Panc1 (cell line): ENCODE measurements around the gene CEP41. TPM values are rescaled to one million over a fixed set of nuclear protein-coding genes. Genes with fewer than 3 reads are reported as not detected.

ENCODE experiments used
- ATAC-seq: fragments of 200-7000 bp; cut with Tn5 transposase; 2 replicates; pipeline ENCODE4 v1.9.1; 2020; ENCODE audit warnings: mild to moderate bottlenecking, moderate library complexity
- BruUV-seq: library from RNA; stranded (reverse); fragments of 400-500 nt; replicated peaks from 2 replicates; lab custom pipeline; 2021; lab: Mats Ljungman, UMichigan
- CTCF ChIA-PET: fragments of 300-600 bp; sonication (Branson Sonifier 250); formaldehyde crosslinking; loops from one replicate; lab custom pipeline; 2022; ENCODE audit warnings: antibody characterized with exemption; lab: Charles Lee
- POLR2A ChIA-PET: fragments of 300-600 bp; sonication (Branson Sonifier 250); formaldehyde crosslinking; loops from one replicate; lab custom pipeline; 2022; ENCODE audit warnings: antibody characterized with exemption; lab: Charles Lee
- DNase-seq: peaks from one replicate; pipeline ENCODE4 v3.0.0-alpha.2; 2010; ENCODE audit warnings: low read depth, low spot score
- H3K27ac ChIP-seq: 2 replicates; pipeline ENCODE4 v1.5.1; 2011; ENCODE audit warnings: mild to moderate bottlenecking, low read length, inconsistent platforms
- H3K27me3 ChIP-seq: fragments of 200-500 bp; sonication (Bioruptor generic); 2 replicates; pipeline ENCODE4 v1.6.0; 2014; ENCODE audit warnings: low read length, inconsistent platforms; ENCODE audit not compliant: control insufficient read depth, insufficient read depth
- H3K36me3 ChIP-seq: fragments of 200-500 bp; sonication (Bioruptor generic); 2 replicates; pipeline ENCODE4 v1.5.1; 2014; ENCODE audit warnings: inconsistent platforms, mild to moderate bottlenecking, low read length, moderate library complexity; ENCODE audit not compliant: control insufficient read depth, insufficient read depth
- H3K4me1 ChIP-seq: 2 replicates; pipeline ENCODE4 v1.5.1; 2011; ENCODE audit warnings: inconsistent platforms, mild to moderate bottlenecking, low read length, moderate library complexity; ENCODE audit not compliant: control insufficient read depth, insufficient read depth
- H3K4me3 ChIP-seq, 2 experiments: 2 replicates each; pipeline ENCODE4 v1.5.1; 2011 to 2012; ENCODE audit warnings: low read depth in 2 of 2, low read length in 2 of 2, mild to moderate bottlenecking in 2 of 2, inconsistent platforms in 1 of 2, moderate library complexity in 1 of 2
- H3K9me3 ChIP-seq: fragments of 200-500 bp; sonication (Bioruptor generic); 2 replicates; pipeline ENCODE4 v1.5.1; 2014; ENCODE audit warnings: low read depth, mild to moderate bottlenecking, inconsistent platforms, low read length, moderate library complexity; ENCODE audit not compliant: control insufficient read depth, insufficient read depth
- POLR2AphosphoS5 ChIP-seq: IDR thresholded peaks from 2 replicates; pipeline ENCODE4 v1.6.1; 2012; ENCODE audit warnings: mild to moderate bottlenecking, low read depth, low read length, moderate library complexity
- REST ChIP-seq, 2 experiments: IDR thresholded peaks; 2 replicates each; pipeline ENCODE4 v1.6.1; 2011 to 2012; ENCODE audit warnings: low read depth in 2 of 2, control low read depth in 1 of 2, low read length in 1 of 2, mild to moderate bottlenecking in 1 of 2, moderate library complexity in 1 of 2; ENCODE audit not compliant: insufficient read depth in 1 of 2
- SIN3A ChIP-seq: IDR thresholded peaks from 2 replicates; pipeline ENCODE4 v1.6.1; 2012; ENCODE audit warnings: low read depth, mild to moderate bottlenecking, low read length, moderate library complexity, borderline replicate concordance; ENCODE audit not compliant: insufficient read depth
- TCF7L2 ChIP-seq: IDR thresholded peaks from 2 replicates; pipeline ENCODE4 v1.6.1; 2011; ENCODE audit warnings: mild to moderate bottlenecking, low read depth, low read length, inconsistent platforms
- in situ Hi-C: cut with HindIII; loops from 2 replicates; pipeline ENCODE4 v1.10.0; 2016; ENCODE audit warnings: low sequenced_read_pairs, low pct_unique_long_range_greater_than_20kb
- intact Hi-C: fragments of 100-400 bp; cut with micrococcal nuclease; formaldehyde crosslinking; loops from one replicate; pipeline ENCODE4 v1.10.0; 2022; ENCODE audit not compliant: unreplicated experiment
- total RNA-seq: library from RNA; stranded (reverse); gene quantifications from one replicate; pipeline ENCODE4 v1.2.1, GENCODE V29; 2021; ENCODE audit not compliant: unreplicated experiment
- TF ChIP-seq, protein P1 (sequence below): fragments of 450-650 bp; IDR thresholded peaks from 2 replicates; pipeline ENCODE4 v1.5.1; 2017; ENCODE audit warnings: mild to moderate bottlenecking

Gene CEP41
- total RNA-seq, 1 experiment from 2014 or later: 13.2 TPM

DNA sequence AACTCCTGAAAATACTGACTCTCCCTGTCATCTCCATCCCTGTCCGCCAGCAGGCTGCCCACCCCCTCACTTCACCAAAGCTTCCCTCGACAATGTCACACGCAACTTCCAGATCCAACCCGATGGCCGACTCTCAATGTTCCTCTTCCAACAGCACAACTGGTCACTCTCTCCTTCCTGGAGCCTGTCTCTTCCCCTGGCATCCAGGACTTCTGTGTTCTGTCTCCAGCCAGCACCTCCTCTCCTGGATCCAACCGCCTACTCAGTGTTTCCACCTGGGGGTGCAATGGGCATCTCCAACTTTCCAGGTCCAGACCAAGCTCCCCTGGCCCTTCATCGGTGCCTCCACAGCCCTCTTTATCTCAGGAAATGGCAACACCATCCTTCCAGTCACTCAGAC, 87.6 kb downstream of the CEP41 start:
- no peak overlapping the region for H3K4me3 ChIP-seq
- H3K27ac ChIP-seq: no peak overlapping the region
- ChIA-PET POLR2A (no interaction called here), CTCF (no interaction called here)
- intact Hi-C loops: no loop called here
- H3K27me3 ChIP-seq: no peaks in the 10 kb centered on the region
- H3K9me3 ChIP-seq: no peaks in the 10 kb centered on the region
- peaks cover 15% of the 10 kb centered on the region for H3K4me1 ChIP-seq
- no peak for ATAC-seq
- H3K36me3 ChIP-seq: no peaks in the 10 kb centered on the region
- DNase-seq: no peak
- no TSS peak for BruUV-seq
- TF ChIP-seq POLR2AphosphoS5: no peak
- no peak for TF ChIP-seq SIN3A
- TF ChIP-seq TCF7L2: no peak
- no peak for TF ChIP-seq REST (IDR thresholded peaks at IDR 0.05; ENCODE audit: insufficient read depth in 1 of 2, low read depth in 2 of 2, low read length in 1 of 2)
- TF ChIP-seq, protein P1, sequence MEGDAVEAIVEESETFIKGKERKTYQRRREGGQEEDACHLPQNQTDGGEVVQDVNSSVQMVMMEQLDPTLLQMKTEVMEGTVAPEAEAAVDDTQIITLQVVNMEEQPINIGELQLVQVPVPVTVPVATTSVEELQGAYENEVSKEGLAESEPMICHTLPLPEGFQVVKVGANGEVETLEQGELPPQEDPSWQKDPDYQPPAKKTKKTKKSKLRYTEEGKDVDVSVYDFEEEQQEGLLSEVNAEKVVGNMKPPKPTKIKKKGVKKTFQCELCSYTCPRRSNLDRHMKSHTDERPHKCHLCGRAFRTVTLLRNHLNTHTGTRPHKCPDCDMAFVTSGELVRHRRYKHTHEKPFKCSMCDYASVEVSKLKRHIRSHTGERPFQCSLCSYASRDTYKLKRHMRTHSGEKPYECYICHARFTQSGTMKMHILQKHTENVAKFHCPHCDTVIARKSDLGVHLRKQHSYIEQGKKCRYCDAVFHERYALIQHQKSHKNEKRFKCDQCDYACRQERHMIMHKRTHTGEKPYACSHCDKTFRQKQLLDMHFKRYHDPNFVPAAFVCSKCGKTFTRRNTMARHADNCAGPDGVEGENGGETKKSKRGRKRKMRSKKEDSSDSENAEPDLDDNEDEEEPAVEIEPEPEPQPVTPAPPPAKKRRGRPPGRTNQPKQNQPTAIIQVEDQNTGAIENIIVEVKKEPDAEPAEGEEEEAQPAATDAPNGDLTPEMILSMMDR: no peak
- in situ Hi-C loops: no loop called here

DNA sequence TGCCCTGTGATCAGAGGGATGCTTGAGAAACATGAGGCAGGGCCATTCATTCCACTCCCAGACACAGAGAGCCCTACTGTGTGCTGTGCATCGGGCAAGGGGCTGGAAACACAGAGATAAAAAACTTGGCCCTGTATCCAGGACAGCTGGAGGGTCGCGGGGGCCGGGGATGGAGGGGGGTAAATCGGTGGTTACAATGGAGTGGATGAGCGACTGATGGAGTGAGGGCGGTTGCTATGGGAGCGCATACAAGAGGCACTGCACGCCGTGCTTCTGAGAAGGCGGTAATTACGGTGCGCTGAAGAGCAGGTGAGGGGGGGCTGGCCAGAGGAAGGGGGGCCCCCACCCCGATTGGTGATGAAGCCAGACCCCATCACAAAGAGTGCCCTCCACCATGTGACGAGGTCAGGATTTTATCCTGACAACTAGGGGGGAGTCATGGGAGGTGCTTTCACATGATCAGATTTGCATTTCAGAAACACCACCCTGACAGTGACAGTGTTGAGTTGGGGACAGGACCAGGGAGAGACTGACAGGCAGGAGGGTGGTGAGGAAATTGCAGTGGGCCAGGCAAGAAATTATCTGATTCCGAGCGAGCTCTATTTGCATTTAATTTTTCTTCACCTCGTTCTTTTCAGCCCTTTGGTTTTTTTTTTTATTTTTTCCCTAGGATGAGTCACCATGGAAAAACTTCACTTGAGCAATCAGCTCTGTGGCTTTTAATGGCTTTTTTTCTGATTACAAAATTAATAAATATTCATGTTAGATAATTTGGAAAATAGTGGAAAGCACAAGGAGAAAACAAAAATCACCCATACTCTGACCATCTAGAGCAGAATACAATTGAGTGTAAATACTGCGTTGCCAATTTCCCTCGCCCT, 88.4 kb downstream of the CEP41 start:
- peaks cover 15% of the 10 kb centered on the region for H3K4me1 ChIP-seq
- ChIA-PET POLR2A (interaction anchor here (0.7 kb wide), 1 partner anchor 118 kb away, joined by 4 read pairs; no protein-coding TSS in a partner anchor), CTCF (no interaction called here)
- H3K9me3 ChIP-seq: no peaks in the 10 kb centered on the region
- no peaks in the 10 kb centered on the region for H3K27me3 ChIP-seq
- DNase-seq (no peak), ATAC-seq (no peak)
- H3K27ac ChIP-seq: no peak overlapping the region
- H3K36me3 ChIP-seq: no peaks in the 10 kb centered on the region
- intact Hi-C loops: no loop called here
- TF ChIP-seq POLR2AphosphoS5 (no peak), TCF7L2 (no peak), REST (IDR thresholded peaks at IDR 0.05; ENCODE audit: insufficient read depth in 1 of 2, low read depth in 2 of 2, low read length in 1 of 2) (no peak), SIN3A (no peak)
- TF ChIP-seq, protein P1: no peak
- BruUV-seq: no TSS peak
- in situ Hi-C loops: no loop called here
- no peak overlapping the region for H3K4me3 ChIP-seq
